A549 (cell line): ENCODE results near the gene ZDHHC11B. TPM values are rescaled to one million over a fixed set of nuclear protein-coding genes. Genes with fewer than 3 reads are reported as not detected.
A peak's percentile ranks its signal among the peaks of the same experiment; 100 is the strongest.

Experiments
- ATAC-seq, 2 experiments: fragments of 200-7000 bp in 1 of 2; fragments of >200 bp in 1 of 2; cut with Nextera tagmentation in 1 of 2; cut with Tn5 transposase in 1 of 2; 3 replicates each; pipeline versions ENCODE4 v1.8.0 to v1.9.1; 2018 to 2020; ENCODE audit warnings: mild to moderate bottlenecking in 1 of 2, moderate library complexity in 1 of 2
- CTCF ChIA-PET: fragments of 300-600 bp; sonication (Branson Sonifier 250); formaldehyde crosslinking; extraction: SDS; loops from one replicate; lab custom pipeline; 2021; ENCODE audit warnings: antibody characterized with exemption, inconsistent platforms; lab: Yijun Ruan, JAX
- POLR2A ChIA-PET: fragments of 350-600 bp; formaldehyde crosslinking; extraction: SDS; loops from one replicate; lab custom pipeline; 2021; ENCODE audit warnings: antibody characterized with exemption, inconsistent platforms; lab: Yijun Ruan, JAX
- DNase-seq, 2 experiments: peaks; one replicate each; pipeline versions ENCODE4 v3.0.0 to v3.0.0-alpha.2; 2011 to 2016; ENCODE audit warnings: low read depth in 1 of 2, low spot score in 1 of 2
- FAIRE-seq: peaks from 2 replicates; lab custom pipeline; 2011; peaks lifted over from hg19 to GRCh38; lab: Jason Lieb, UNC
- H3K27ac ChIP-seq, 2 experiments: fragments of >200 bp; sonication (Bioruptor Twin); formaldehyde crosslinking; 3 replicates each; pipeline ENCODE4 v1.5.1; 2016 to 2017
- H3K4me1 ChIP-seq: fragments of >200 bp; sonication (Bioruptor Twin); formaldehyde crosslinking; 3 replicates; pipeline ENCODE4 v1.6.1; 2016
- H3K4me2 ChIP-seq: fragments of >200 bp; sonication (Bioruptor Twin); formaldehyde crosslinking; 3 replicates; pipeline ENCODE4 v1.6.1; 2016
- H3K4me3 ChIP-seq: fragments of >200 bp; sonication (Bioruptor Twin); formaldehyde crosslinking; 3 replicates; pipeline ENCODE4 v1.5.1; 2016
- H3K9me3 ChIP-seq: fragments of >200 bp; sonication (Bioruptor Twin); formaldehyde crosslinking; 3 replicates; pipeline ENCODE4 v1.6.1; 2016
- FOSL2 ChIP-seq, 2 experiments: fragments of 450-650 bp in 1 of 2; fragments of >200 bp in 1 of 2; sonication (Bioruptor Twin) in 1 of 2; formaldehyde crosslinking; IDR thresholded peaks; 2 replicates each; pipeline versions ENCODE4 v1.5.0 to v1.6.1; 2016 to 2020; ENCODE audit warnings: mild to moderate bottlenecking in 1 of 2, moderate library complexity in 1 of 2
- HDAC2 ChIP-seq: fragments of 200-600 bp; sonication (generic); IDR thresholded peaks from 2 replicates; pipeline ENCODE4 v1.6.1; 2016
- HOXA7 ChIP-seq: fragments of 250-450 bp; sonication (Bioruptor Pico); IDR thresholded peaks from 2 replicates; pipeline ENCODE4 v1.5.0; 2020; ENCODE audit warnings: mild to moderate bottlenecking, moderate library complexity
- HOXB13 ChIP-seq: fragments of 250-450 bp; sonication (Bioruptor Pico); IDR thresholded peaks from 2 replicates; pipeline ENCODE4 v1.5.0; 2020; ENCODE audit warnings: low read depth, mild to moderate bottlenecking, moderate library complexity
- HOXB5 ChIP-seq: fragments of 250-450 bp; sonication (Bioruptor Pico); IDR thresholded peaks from 2 replicates; pipeline ENCODE4 v1.5.0; 2020; ENCODE audit warnings: mild to moderate bottlenecking, moderate library complexity
- JUNB ChIP-seq: fragments of >200 bp; sonication (Bioruptor Twin); formaldehyde crosslinking; IDR thresholded peaks from 2 replicates; pipeline ENCODE4 v1.6.1; 2016
- NR3C1 ChIP-seq: fragments of >200 bp; sonication (Bioruptor Twin); formaldehyde crosslinking; IDR thresholded peaks from 3 replicates; pipeline ENCODE4 v1.6.1; 2017
- PHF8 ChIP-seq: fragments of 200-600 bp; sonication (generic); IDR thresholded peaks from 2 replicates; pipeline ENCODE4 v1.6.1; 2016; ENCODE audit warnings: low read depth, mild to moderate bottlenecking, antibody characterized with exemption, moderate library complexity, borderline replicate concordance
- POLR2AphosphoS2 ChIP-seq: conservative IDR thresholded peaks from 2 replicates; pipeline ENCODE4 v1.6.1; 2012; ENCODE audit warnings: low read length, improper control_type of control experiment, inconsistent platforms
- RAD21 ChIP-seq, 2 experiments: fragments of >200 bp in 1 of 2; sonication (Bioruptor Twin) in 1 of 2; formaldehyde crosslinking in 1 of 2; IDR thresholded peaks in 1 of 2; conservative IDR thresholded peaks in 1 of 2; 2 replicates in 1 of 2; 3 replicates in 1 of 2; pipeline ENCODE4 v1.6.1; 2012 to 2018; ENCODE audit warnings: inconsistent platforms in 1 of 2
- RFX5 ChIP-seq: fragments of 450-650 bp; IDR thresholded peaks from 2 replicates; pipeline ENCODE4 v1.7.1; 2014; ENCODE audit warnings: antibody characterized with exemption, mild to moderate bottlenecking, moderate library complexity
- SMC3 ChIP-seq: fragments of >200 bp; sonication (Bioruptor Twin); formaldehyde crosslinking; IDR thresholded peaks from 3 replicates; pipeline ENCODE4 v1.6.1; 2018; ENCODE audit warnings: inconsistent platforms
- TFCP2L1 ChIP-seq: fragments of 250-450 bp; sonication (Bioruptor Pico); IDR thresholded peaks from 2 replicates; pipeline ENCODE4 v1.5.0; 2021; ENCODE audit warnings: mild to moderate bottlenecking
- ZFP36 ChIP-seq: fragments of 450-650 bp; IDR thresholded peaks from 2 replicates; pipeline ENCODE4 v1.6.1; 2014; ENCODE audit warnings: borderline replicate concordance; ENCODE audit not compliant: partially characterized antibody
- WGBS: methylation state at CpG from one replicate; pipeline ENCODE4 v1.1.6; 2017; ENCODE audit errors: missing lambda C conversion rate; 5-methylcytosine and 5-hydroxymethylcytosine counted together
- polyA plus RNA-seq, 4 experiments: library from polyadenylated mRNA; depleted of rRNA in 3 of 4; stranded (reverse); fragments of >200 nt; fragmentation: RNase III in 1 of 4; extraction: RNeasy Plus Mini Kit Qiagen cat#74134 plus additional on column Dnase treatment in 1 of 4; gene quantifications; 2 replicates in 3 of 4; 3 replicates in 1 of 4; pipeline ENCODE4 v1.2.3, GENCODE V29; 2011 to 2017
- TF ChIP-seq, protein P1 (sequence below): fragments of >200 bp; sonication (Bioruptor Twin); formaldehyde crosslinking; IDR thresholded peaks from 3 replicates; pipeline ENCODE4 v1.6.1; 2016
- TF ChIP-seq, protein P2 (sequence below): fragments of 150-350 bp; IDR thresholded peaks from 2 replicates; pipeline ENCODE4 v1.6.1; 2014; ENCODE audit warnings: low read depth, mild to moderate bottlenecking, low read length
- TF ChIP-seq, protein P3 (sequence below): fragments of 250-450 bp; sonication (Bioruptor Pico); IDR thresholded peaks from 2 replicates; pipeline ENCODE4 v1.5.0; 2020; ENCODE audit warnings: low read depth, mild to moderate bottlenecking, moderate library complexity
- TF ChIP-seq, protein P4 (sequence below): IDR thresholded peaks from 2 replicates; pipeline ENCODE4 v1.6.1; 2012
- TF ChIP-seq, protein P5 (sequence below): fragments of >200 bp; sonication (Bioruptor Twin); formaldehyde crosslinking; IDR thresholded peaks from 3 replicates; pipeline ENCODE4 v1.5.1; 2016

Gene ZDHHC11B
- polyA plus RNA-seq, 2 of the 4 experiments (the other 2 are of a cell fraction) = 0.18 to 1.0 TPM

DNA sequence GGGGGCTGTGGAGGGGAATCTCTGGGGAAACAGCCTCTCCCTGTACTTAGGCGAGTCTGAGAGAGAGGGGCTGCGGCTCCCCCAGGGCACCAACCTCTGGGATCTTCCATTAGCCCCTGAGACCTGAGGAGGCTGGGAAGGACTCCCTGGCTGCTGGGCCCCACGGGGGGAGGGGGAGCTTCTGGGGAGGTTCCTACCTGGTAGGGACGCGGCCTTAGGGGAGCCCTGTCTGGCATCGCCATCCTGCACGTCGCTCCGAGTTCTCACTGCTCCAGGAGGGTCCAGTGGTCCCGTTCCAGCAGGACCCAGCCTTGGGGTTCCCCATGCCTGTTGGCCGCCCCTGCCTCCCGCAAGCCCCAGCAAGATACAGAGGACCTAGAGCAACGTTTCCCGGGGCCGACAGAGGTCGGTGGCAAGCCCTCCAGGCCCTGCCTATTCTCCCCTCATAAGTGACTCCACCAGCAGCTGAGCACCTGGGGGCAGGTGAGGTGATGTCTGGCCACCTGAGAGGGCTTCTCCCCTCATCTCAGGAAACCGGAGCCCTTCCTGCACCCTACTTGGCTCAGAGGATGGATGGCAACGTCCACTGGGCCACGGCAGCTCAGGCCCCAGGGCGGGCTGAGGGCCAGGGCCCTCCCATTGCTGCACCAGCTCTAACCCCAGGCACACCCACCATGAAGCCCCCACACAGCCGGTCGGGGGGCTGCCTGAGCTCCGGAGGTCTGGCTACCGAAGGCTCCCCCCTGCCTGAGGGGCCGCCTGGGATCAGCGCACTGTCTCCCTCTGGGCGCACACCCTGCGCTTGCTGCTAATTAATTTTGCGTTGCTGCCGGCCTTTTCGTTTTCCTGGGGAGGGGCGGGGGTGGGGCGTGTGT is 113.9 kb downstream of the ZDHHC11B start:
- no peak for TF ChIP-seq RFX5
- TF ChIP-seq, protein P1, sequence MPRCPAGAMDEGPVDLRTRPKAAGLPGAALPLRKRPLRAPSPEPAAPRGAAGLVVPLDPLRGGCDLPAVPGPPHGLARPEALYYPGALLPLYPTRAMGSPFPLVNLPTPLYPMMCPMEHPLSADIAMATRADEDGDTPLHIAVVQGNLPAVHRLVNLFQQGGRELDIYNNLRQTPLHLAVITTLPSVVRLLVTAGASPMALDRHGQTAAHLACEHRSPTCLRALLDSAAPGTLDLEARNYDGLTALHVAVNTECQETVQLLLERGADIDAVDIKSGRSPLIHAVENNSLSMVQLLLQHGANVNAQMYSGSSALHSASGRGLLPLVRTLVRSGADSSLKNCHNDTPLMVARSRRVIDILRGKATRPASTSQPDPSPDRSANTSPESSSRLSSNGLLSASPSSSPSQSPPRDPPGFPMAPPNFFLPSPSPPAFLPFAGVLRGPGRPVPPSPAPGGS = no peak
- no peak for TF ChIP-seq HOXA7 (CRISPR knock-in tag)
- TF ChIP-seq, protein P2, sequence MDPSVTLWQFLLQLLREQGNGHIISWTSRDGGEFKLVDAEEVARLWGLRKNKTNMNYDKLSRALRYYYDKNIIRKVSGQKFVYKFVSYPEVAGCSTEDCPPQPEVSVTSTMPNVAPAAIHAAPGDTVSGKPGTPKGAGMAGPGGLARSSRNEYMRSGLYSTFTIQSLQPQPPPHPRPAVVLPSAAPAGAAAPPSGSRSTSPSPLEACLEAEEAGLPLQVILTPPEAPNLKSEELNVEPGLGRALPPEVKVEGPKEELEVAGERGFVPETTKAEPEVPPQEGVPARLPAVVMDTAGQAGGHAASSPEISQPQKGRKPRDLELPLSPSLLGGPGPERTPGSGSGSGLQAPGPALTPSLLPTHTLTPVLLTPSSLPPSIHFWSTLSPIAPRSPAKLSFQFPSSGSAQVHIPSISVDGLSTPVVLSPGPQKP = no peak
- no peak for TF ChIP-seq NR3C1
- TF ChIP-seq POLR2AphosphoS2 = no peak
- TF ChIP-seq, protein P3, sequence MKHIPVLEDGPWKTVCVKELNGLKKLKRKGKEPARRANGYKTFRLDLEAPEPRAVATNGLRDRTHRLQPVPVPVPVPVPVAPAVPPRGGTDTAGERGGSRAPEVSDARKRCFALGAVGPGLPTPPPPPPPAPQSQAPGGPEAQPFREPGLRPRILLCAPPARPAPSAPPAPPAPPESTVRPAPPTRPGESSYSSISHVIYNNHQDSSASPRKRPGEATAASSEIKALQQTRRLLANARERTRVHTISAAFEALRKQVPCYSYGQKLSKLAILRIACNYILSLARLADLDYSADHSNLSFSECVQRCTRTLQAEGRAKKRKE (CRISPR knock-in tag) = no peak
- TF ChIP-seq, all 56 proteins: peak for 0
- peaks cover 43% of the 10 kb centered on the region for H3K4me1 ChIP-seq
- ATAC-seq = no peak
- CTCF ChIA-PET = interaction anchor here (0.7 to 7.0 kb wide), 23 partner anchors 9 to 469 kb away, joined by 3 to 87 read pairs (median 4); partner anchors contain the start of genes BRD9 and TRIP13
- WGBS = 71% methylated on average over 19 of the region's 33 CpGs
- no peak for DNase-seq
- H3K4me3 ChIP-seq = no peak overlapping the region
- H3K27ac ChIP-seq = peak overlapping the region; percentile 66 to 88; a peak in 4 of 6 replicates
- peak overlapping the region; percentile 98; the same call in 2 of the 3 replicates for H3K4me2 ChIP-seq
- POLR2A ChIA-PET = no interaction called here
- no peak for FAIRE-seq
- no peaks in the 10 kb centered on the region for H3K9me3 ChIP-seq

DNA sequence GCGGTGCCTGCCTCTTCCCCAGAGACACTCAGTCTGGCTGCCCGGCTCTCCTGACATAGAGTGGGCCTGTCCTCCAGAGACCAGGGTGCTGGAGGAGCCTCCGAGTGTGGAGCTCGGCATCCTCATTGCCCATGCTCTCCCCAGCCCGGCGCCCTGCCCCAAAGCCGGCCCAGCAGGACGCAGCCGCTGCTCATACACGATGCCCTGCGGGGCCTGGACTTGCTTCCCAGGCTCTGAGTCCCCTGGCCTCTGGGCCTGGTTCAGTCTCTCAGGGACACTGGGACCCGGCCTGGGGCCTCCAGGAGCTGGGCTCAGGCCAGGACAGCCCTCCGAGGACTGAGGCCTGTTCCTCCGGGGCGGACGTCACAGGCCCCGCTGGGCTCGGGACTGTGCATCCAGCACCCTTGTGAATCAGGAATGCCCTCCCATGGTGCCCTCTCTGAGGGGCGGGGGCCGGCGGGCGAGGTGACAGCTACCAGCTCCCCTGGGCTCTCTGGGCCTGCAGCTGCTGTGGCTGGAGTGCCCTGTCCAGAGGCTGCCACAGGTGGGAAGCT is 114.6 kb downstream of the ZDHHC11B start:
- Histone ChIP-seq H3K9me3 (no peaks in the 10 kb centered on the region), H3K4me1 (peaks cover 43% of the 10 kb centered on the region), H3K27ac (peak overlapping the region; percentile 31 to 56; a peak in 4 of 6 replicates), H3K4me2 (no peak overlapping the region), H3K4me3 (no peak overlapping the region)
- FAIRE-seq = no peak
- ChIA-PET POLR2A (no interaction called here), CTCF (interaction anchor here (0.9 to 7.0 kb wide), 24 partner anchors 9 to 505 kb away, joined by 3 to 87 read pairs (median 4); partner anchors contain the start of genes BRD9 and TRIP13)
- WGBS = 88% methylated on average over 11 of the region's 22 CpGs
- TF ChIP-seq TFCP2L1 (CRISPR knock-in tag) (no peak), RAD21 (conservative IDR thresholded peaks at IDR 0.05 in 1 of 2, IDR thresholded peaks at IDR 0.05 in 1 of 2) (no peak), ZFP36 (no peak), HOXB13 (CRISPR knock-in tag) (no peak)
- TF ChIP-seq, protein P4, sequence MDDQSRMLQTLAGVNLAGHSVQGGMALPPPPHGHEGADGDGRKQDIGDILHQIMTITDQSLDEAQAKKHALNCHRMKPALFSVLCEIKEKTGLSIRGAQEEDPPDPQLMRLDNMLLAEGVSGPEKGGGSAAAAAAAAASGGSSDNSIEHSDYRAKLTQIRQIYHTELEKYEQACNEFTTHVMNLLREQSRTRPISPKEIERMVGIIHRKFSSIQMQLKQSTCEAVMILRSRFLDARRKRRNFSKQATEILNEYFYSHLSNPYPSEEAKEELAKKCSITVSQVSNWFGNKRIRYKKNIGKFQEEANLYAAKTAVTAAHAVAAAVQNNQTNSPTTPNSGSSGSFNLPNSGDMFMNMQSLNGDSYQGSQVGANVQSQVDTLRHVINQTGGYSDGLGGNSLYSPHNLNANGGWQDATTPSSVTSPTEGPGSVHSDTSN = no peak
- no peak for DNase-seq
- no peak for ATAC-seq

DNA sequence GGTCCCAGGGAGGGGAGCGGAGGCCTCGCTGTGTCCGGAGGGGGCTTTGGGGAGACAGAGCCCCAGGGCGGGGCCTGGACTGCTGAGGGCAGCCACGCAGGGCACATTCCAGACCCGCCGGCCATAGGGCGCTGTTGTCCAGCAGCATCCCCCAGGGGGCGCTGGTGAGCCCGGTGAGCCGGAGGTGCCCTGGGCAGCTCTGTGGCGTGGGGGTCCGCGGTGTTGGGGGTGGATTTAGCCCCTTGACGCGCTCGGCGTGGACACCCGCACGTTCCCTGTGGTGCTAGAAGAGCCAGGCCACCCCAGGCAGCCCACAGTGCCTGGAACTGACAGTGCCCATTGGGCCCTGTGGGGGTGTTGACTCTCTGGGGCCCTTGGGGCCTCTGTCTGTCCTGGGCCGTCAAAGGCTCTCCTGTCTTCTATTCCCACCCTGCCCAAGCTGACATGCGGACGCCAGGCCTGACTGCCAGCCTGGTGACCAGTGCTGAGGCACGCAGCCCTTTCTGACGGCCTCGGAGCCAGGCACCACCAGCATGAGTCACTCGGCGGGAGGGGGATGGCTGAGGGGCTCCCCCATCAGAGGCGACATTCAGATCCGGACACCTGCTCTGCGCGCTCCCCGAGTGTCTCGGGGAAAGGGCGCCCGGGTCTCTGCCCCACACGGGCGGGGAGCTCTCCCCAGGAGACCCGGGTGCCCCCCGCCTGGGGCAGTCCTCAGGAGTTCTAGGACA is 115.3 kb downstream of the ZDHHC11B start:
- peak overlapping the region; percentile 31 to 56; a peak in 4 of 6 replicates for H3K27ac ChIP-seq
- peak overlapping the region; percentile 21; the same call in 1 of the 3 replicates for H3K4me2 ChIP-seq
- POLR2A ChIA-PET = no interaction called here
- WGBS = 26% methylated on average over 19 of the region's 40 CpGs
- no peak overlapping the region for H3K4me3 ChIP-seq
- CTCF ChIA-PET = interaction anchor here (0.6 to 7.0 kb wide), 28 partner anchors 10 to 506 kb away, joined by 3 to 87 read pairs (median 4); partner anchors contain the start of genes BRD9 and TRIP13
- no peak for FAIRE-seq
- peaks cover 43% of the 10 kb centered on the region for H3K4me1 ChIP-seq
- DNase-seq = no peak
- H3K9me3 ChIP-seq = no peaks in the 10 kb centered on the region
- ATAC-seq = peak in 1 of 2 experiments; percentile 53; a peak in 3 of 6 replicates
- TF ChIP-seq SMC3 (peak; percentile 56; the same call in 2 of the 3 replicates), HOXB5 (no peak), HDAC2 (no peak), ZFP36 (no peak), PHF8 (no peak), FOSL2 (IDR thresholded peaks at IDR 0.05) (no peak), FOSL2 (CRISPR knock-in tag; IDR thresholded peaks at IDR 0.05) (peak; percentile 73), JUNB (no peak)
- TF ChIP-seq, protein P2 = no peak
- TF ChIP-seq, protein P5, sequence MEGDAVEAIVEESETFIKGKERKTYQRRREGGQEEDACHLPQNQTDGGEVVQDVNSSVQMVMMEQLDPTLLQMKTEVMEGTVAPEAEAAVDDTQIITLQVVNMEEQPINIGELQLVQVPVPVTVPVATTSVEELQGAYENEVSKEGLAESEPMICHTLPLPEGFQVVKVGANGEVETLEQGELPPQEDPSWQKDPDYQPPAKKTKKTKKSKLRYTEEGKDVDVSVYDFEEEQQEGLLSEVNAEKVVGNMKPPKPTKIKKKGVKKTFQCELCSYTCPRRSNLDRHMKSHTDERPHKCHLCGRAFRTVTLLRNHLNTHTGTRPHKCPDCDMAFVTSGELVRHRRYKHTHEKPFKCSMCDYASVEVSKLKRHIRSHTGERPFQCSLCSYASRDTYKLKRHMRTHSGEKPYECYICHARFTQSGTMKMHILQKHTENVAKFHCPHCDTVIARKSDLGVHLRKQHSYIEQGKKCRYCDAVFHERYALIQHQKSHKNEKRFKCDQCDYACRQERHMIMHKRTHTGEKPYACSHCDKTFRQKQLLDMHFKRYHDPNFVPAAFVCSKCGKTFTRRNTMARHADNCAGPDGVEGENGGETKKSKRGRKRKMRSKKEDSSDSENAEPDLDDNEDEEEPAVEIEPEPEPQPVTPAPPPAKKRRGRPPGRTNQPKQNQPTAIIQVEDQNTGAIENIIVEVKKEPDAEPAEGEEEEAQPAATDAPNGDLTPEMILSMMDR = peak; percentile 69
